Measurements from ENCODE around the gene C19orf53. TPM values are rescaled to one million over a fixed set of nuclear protein-coding genes. Genes with fewer than 3 reads are reported as not detected.

Gene C19orf53
- polyA plus RNA-seq, 3 donors = 125 to 156 (median 132) TPM

GRCh38 chr19:13764101-13764807 lies 10.0 kb upstream of the C19orf53 start, which contains the start of gene MRI1:
MRI1 (plus strand) TSS chr19:13764522; CDS start chr19:13764589, 67 bp downstream.
- H3K27ac Mint-ChIP-seq = peak within 1 kb of the TSS in 5 of 7 donors; percentile 37 to 82 (median 76)
- intact Hi-C loops (cut with micrococcal nuclease) = no loop called here

More at GRCh38 chr19:13764101-13764807, 10.0 kb upstream of the C19orf53 start, which contains the start of gene MRI1:
- peaks cover 29 to 52% of the 10 kb centered on the region in 2 donors for H3K36me3 Mint-ChIP-seq
- TF ChIP-seq CTCF (IDR thresholded peaks at IDR 0.05) = no peak
- Histone ChIP-seq H2AFZ (ENCODE audit: insufficient read depth, low read depth, low read length, poor library complexity, severe bottlenecking) (peak within 1 kb of the TSS; percentile 83), H3K27me3 (ENCODE audit: control insufficient read depth in 2 of 2, insufficient read depth in 2 of 2, low read length in 2 of 2) (no peaks in the 10 kb centered on the region), H3K4me3 (replicated peaks in 1 of 3; ENCODE audit: low read depth in 2 of 3, low read length in 3 of 3) (peak within 1 kb of the TSS; percentile 55 to 83 (median 65)), H4K20me1 (ENCODE audit: insufficient read depth, low read length) (peaks cover 9% of the 10 kb centered on the region), H3K79me2 (ENCODE audit: insufficient read depth, low read length) (no peaks in the 10 kb centered on the region), H3K27ac (ENCODE audit: low read depth in 1 of 2, low read length in 2 of 2) (peak within 1 kb of the TSS in 1 of 2 donors; percentile 53), H3K4me2 (replicated peaks; ENCODE audit: extremely low read depth, low read length, poor library complexity, severe bottlenecking) (peak within 1 kb of the TSS; percentile 81), H3K36me3 (replicated peaks in 1 of 2; ENCODE audit: control insufficient read depth in 1 of 2, insufficient read depth in 2 of 2, low read length in 2 of 2) (peaks cover 41 to 42% of the 10 kb centered on the region in 2 donors), H3K9ac (ENCODE audit: insufficient read depth, low read length, poor library complexity, severe bottlenecking) (peak within 1 kb of the TSS; percentile 69), H3K4me1 (ENCODE audit: control insufficient read depth in 1 of 2, insufficient read depth in 2 of 2, low read length in 2 of 2) (peaks cover 16 to 20% of the 10 kb centered on the region in 2 donors), H3K9me3 (replicated peaks in 1 of 2; ENCODE audit: control insufficient read depth in 1 of 2, insufficient read depth in 1 of 2, low read length in 2 of 2) (no peaks in the 10 kb centered on the region)
- H3K4me1 Mint-ChIP-seq = peaks cover 17% of the 10 kb centered on the region
- H3K27me3 Mint-ChIP-seq (ENCODE audit: low read depth in 3 of 3) = no peaks in the 10 kb centered on the region
- 19% methylated on average over 45 of the region's 67 CpGs for WGBS (ENCODE audit: insufficient coverage)
- DNase-seq = peak; percentile 27 to 30 (median 27)
- H3K4me3 Mint-ChIP-seq = peak within 1 kb of the TSS; percentile 82 to 90
- H3K9me3 Mint-ChIP-seq = no peaks in the 10 kb centered on the region
